H9 (cell line): ENCODE results near the gene EXOG. TPM values are rescaled to one million over a fixed set of nuclear protein-coding genes. Genes with fewer than 3 reads are reported as not detected.

Experiments used
- DNase-seq: peaks from one replicate; pipeline ENCODE4 v3.0.0-alpha.2; 2017
- H2AFZ ChIP-seq: one replicate; pipeline ENCODE4 v1.6.1; 2013; ENCODE audit warnings: mild to moderate bottlenecking, low read length, control low read depth, moderate library complexity
- H2AK5ac ChIP-seq: 2 replicates; pipeline ENCODE4 v1.6.1; 2013; ENCODE audit warnings: low read length, control low read depth, mixed read lengths; ENCODE audit not compliant: insufficient read length
- H2BK120ac ChIP-seq: one replicate; pipeline ENCODE4 v1.6.1; 2013; ENCODE audit warnings: low read depth, mild to moderate bottlenecking, low read length, control low read depth, inconsistent platforms; ENCODE audit not compliant: poor library complexity, severe bottlenecking
- H2BK12ac ChIP-seq: 2 replicates; pipeline ENCODE4 v1.6.1; 2013; ENCODE audit warnings: low read length, control low read depth, mixed read lengths, low read depth; ENCODE audit not compliant: insufficient read length
- H2BK15ac ChIP-seq: 2 replicates; pipeline ENCODE4 v1.6.1; 2013; ENCODE audit warnings: low read depth, low read length, control low read depth
- H2BK20ac ChIP-seq: one replicate; pipeline ENCODE4 v1.6.1; 2013; ENCODE audit warnings: low read depth, mild to moderate bottlenecking, low read length, control low read depth, inconsistent platforms; ENCODE audit not compliant: poor library complexity, severe bottlenecking
- H2BK5ac ChIP-seq: 2 replicates; pipeline ENCODE4 v1.6.1; 2013; ENCODE audit warnings: low read length, control low read depth, mixed read lengths; ENCODE audit not compliant: insufficient read length
- H3K14ac ChIP-seq: 2 replicates; pipeline ENCODE4 v1.6.1; 2013; ENCODE audit warnings: low read length, control low read depth; ENCODE audit not compliant: insufficient read depth
- H3K18ac ChIP-seq: 2 replicates; pipeline ENCODE4 v1.6.1; 2013; ENCODE audit warnings: low read depth, mild to moderate bottlenecking, mixed read lengths, low read length, control low read depth; ENCODE audit not compliant: insufficient read length
- H3K23ac ChIP-seq: 2 replicates; pipeline ENCODE4 v1.6.1; 2013; ENCODE audit warnings: low read length, control low read depth, mixed read lengths, low read depth; ENCODE audit not compliant: insufficient read length
- H3K23me2 ChIP-seq: 2 replicates; pipeline ENCODE4 v1.6.1; 2013; ENCODE audit warnings: low read depth, mild to moderate bottlenecking, mixed read lengths, low read length, control low read depth; ENCODE audit not compliant: insufficient read length, poor library complexity, severe bottlenecking
- H3K27ac ChIP-seq: 2 replicates; pipeline ENCODE4 v1.5.1; 2013; ENCODE audit warnings: low read length, control low read depth, mixed read lengths, low read depth; ENCODE audit not compliant: insufficient read length
- H3K27me3 ChIP-seq: 2 replicates; pipeline ENCODE4 v1.6.1; 2013; ENCODE audit warnings: low read length, control low read depth, inconsistent platforms; ENCODE audit not compliant: insufficient read depth
- H3K4ac ChIP-seq: 2 replicates; pipeline ENCODE4 v1.6.1; 2013; ENCODE audit warnings: low read depth, mild to moderate bottlenecking, control low read depth, inconsistent platforms, low read length, moderate library complexity
- H3K4me1 ChIP-seq: 2 replicates; pipeline ENCODE4 v1.6.1; 2013; ENCODE audit warnings: low read length, control low read depth, inconsistent platforms; ENCODE audit not compliant: insufficient read depth
- H3K4me2 ChIP-seq: 2 replicates; pipeline ENCODE4 v1.6.1; 2013; ENCODE audit warnings: low read length, control low read depth, mixed read lengths; ENCODE audit not compliant: insufficient read length, insufficient read depth
- H3K56ac ChIP-seq: 2 replicates; pipeline ENCODE4 v1.6.1; 2013; ENCODE audit warnings: low read depth, mild to moderate bottlenecking, mixed read lengths, low read length, control low read depth; ENCODE audit not compliant: insufficient read length
- H3K79me1 ChIP-seq: 2 replicates; pipeline ENCODE4 v1.6.1; 2013; ENCODE audit warnings: low read depth, mild to moderate bottlenecking, moderate library complexity, low read length, control low read depth, inconsistent platforms; ENCODE audit not compliant: insufficient read depth, poor library complexity, severe bottlenecking
- H3K79me2 ChIP-seq: 2 replicates; pipeline ENCODE4 v1.6.1; 2013; ENCODE audit warnings: low read length, control low read depth, inconsistent platforms; ENCODE audit not compliant: insufficient read depth
- H3K9ac ChIP-seq: 2 replicates; pipeline ENCODE4 v1.6.1; 2013; ENCODE audit warnings: low read length, control low read depth, mixed read lengths; ENCODE audit not compliant: insufficient read length; ENCODE audit errors: extremely low read depth
- H3K9me3 ChIP-seq: one replicate; pipeline ENCODE4 v1.6.1; 2013; ENCODE audit warnings: low read depth, low read length, inconsistent platforms; ENCODE audit not compliant: control insufficient read depth
- H3T11ph ChIP-seq: one replicate; pipeline ENCODE4 v1.6.1; 2013; ENCODE audit warnings: mild to moderate bottlenecking, low read length, control low read depth, inconsistent platforms
- H4K20me1 ChIP-seq: one replicate; pipeline ENCODE4 v1.6.1; 2013; ENCODE audit not compliant: control insufficient read depth, insufficient read length, insufficient read depth
- H4K5ac ChIP-seq: 2 replicates; pipeline ENCODE4 v1.6.1; 2013; ENCODE audit warnings: low read depth, mild to moderate bottlenecking, mixed read lengths, low read length, control low read depth; ENCODE audit not compliant: insufficient read length
- H4K8ac ChIP-seq: replicated peaks from 2 replicates; pipeline ENCODE4 v1.6.1; 2013; ENCODE audit warnings: low read length, control low read depth, mixed read lengths, low read depth; ENCODE audit not compliant: insufficient read length
- H4K91ac ChIP-seq: 2 replicates; pipeline ENCODE4 v1.6.1; 2013; ENCODE audit warnings: low read depth, mild to moderate bottlenecking, moderate library complexity, mixed read lengths, low read length, control low read depth; ENCODE audit not compliant: insufficient read length
- H3K27ac Mint-ChIP-seq, 3 experiments: 2 replicates in 2 of 3; 3 replicates in 1 of 3; pipeline ENCODE4 v1.8.0; 2020 to 2021; ENCODE audit warnings: mixed read lengths in 3 of 3, mild to moderate bottlenecking in 1 of 3, moderate library complexity in 1 of 3
- H3K27me3 Mint-ChIP-seq: 2 replicates; pipeline ENCODE4 v1.8.0; 2021; ENCODE audit warnings: low read depth, mild to moderate bottlenecking, moderate library complexity, mixed read lengths
- H3K36me3 Mint-ChIP-seq, 3 experiments: 2 replicates in 2 of 3; 3 replicates in 1 of 3; pipeline ENCODE4 v1.8.0; 2020 to 2021; ENCODE audit warnings: low read depth in 3 of 3, mixed read lengths in 3 of 3; ENCODE audit not compliant: insufficient read depth in 1 of 3
- H3K4me1 Mint-ChIP-seq, 2 experiments: 2 replicates each; pipeline ENCODE4 v1.8.0; 2020; ENCODE audit warnings: mixed read lengths in 2 of 2
- H3K4me3 Mint-ChIP-seq, 2 experiments: 2 replicates in 1 of 2; 3 replicates in 1 of 2; pipeline ENCODE4 v1.8.0; 2020 to 2021; ENCODE audit warnings: mild to moderate bottlenecking in 2 of 2, mixed read lengths in 2 of 2, moderate library complexity in 1 of 2
- H3K9me3 Mint-ChIP-seq, 2 experiments: 2 replicates in 1 of 2; 3 replicates in 1 of 2; pipeline ENCODE4 v1.8.0; 2020; ENCODE audit warnings: mild to moderate bottlenecking in 2 of 2, mixed read lengths in 2 of 2, moderate library complexity in 1 of 2
- CTCF ChIP-seq: fragments of 200-600 bp; sonication (generic); conservative IDR thresholded peaks from 3 replicates; pipeline ENCODE4 v1.8.0; 2021; ENCODE audit warnings: antibody characterized with exemption, mild to moderate bottlenecking
- WGBS: extraction: QIAGEN DNeasy Blood & Tissue Kit; methylation state at CpG from one replicate; pipeline ENCODE4 v1.1.7; 2013; ENCODE audit warnings: missing lambda C conversion rate, low lambda C conversion rate, mixed read lengths; ENCODE audit not compliant: insufficient read length; ENCODE audit errors: extremely low coverage; 5-methylcytosine and 5-hydroxymethylcytosine counted together
- total RNA-seq: library from RNA; stranded (reverse); gene quantifications from 2 replicates; pipeline ENCODE4 v1.2.1, GENCODE V29; 2021

Gene EXOG
- total RNA-seq, 1 experiment from 2014 or later, result 14.1 TPM

GRCh38 chr3:38532529-38532928 lies 36.4 kb downstream of the EXOG start:
- DNase-seq, result no peak
- H4K5ac ChIP-seq, result no peak overlapping the region
- no peak overlapping the region for H3K9ac ChIP-seq
- no peaks in the 10 kb centered on the region for H3K23me2 ChIP-seq
- no peak overlapping the region for H2BK12ac ChIP-seq
- H3T11ph ChIP-seq, result no peak overlapping the region
- H2AK5ac ChIP-seq, result no peak overlapping the region
- H3K4me2 ChIP-seq, result no peak overlapping the region
- no peak overlapping the region for H2AFZ ChIP-seq
- Mint-ChIP-seq H3K27me3 (no peaks in the 10 kb centered on the region), H3K9me3 (peaks cover 15 to 22% of the 10 kb centered on the region in 2 experiments), H3K4me3 (no peak overlapping the region), H3K36me3 (peaks cover 22 to 26% (median 24%) of the 10 kb centered on the region in 3 experiments), H3K4me1 (peaks cover 33 to 37% of the 10 kb centered on the region in 2 experiments), H3K27ac (no peak overlapping the region; a peak in 1 of 7 replicates)
- H3K27me3 ChIP-seq, result no peaks in the 10 kb centered on the region
- H3K56ac ChIP-seq, result no peak overlapping the region
- H2BK120ac ChIP-seq, result no peak overlapping the region
- no peak overlapping the region for H2BK20ac ChIP-seq
- H3K23ac ChIP-seq, result no peak overlapping the region
- no peaks in the 10 kb centered on the region for H3K79me1 ChIP-seq
- H3K79me2 ChIP-seq, result no peaks in the 10 kb centered on the region
- H3K18ac ChIP-seq, result no peak overlapping the region
- no peak overlapping the region for H2BK5ac ChIP-seq
- peaks cover 9% of the 10 kb centered on the region; the same call in 1 of the 2 replicates for H3K4me1 ChIP-seq
- H3K9me3 ChIP-seq, result no peaks in the 10 kb centered on the region
- no peak overlapping the region for H3K14ac ChIP-seq
- no peak overlapping the region for H4K91ac ChIP-seq
- H3K4ac ChIP-seq, result no peak overlapping the region
- H3K27ac ChIP-seq, result no peak overlapping the region
- TF ChIP-seq CTCF, result no peak
- H4K8ac ChIP-seq, result no peak overlapping the region
- no peak overlapping the region for H2BK15ac ChIP-seq
- no CpG with 5 or more reads among the region's 3 CpGs for WGBS
- no peaks in the 10 kb centered on the region for H4K20me1 ChIP-seq
